Bronchial epithelial cell (primary cell): ENCODE results near the gene KCTD19. TPM values are rescaled to one million over a fixed set of nuclear protein-coding genes. Genes with fewer than 3 reads are reported as not detected.

Source experiments
- DNase-seq: peaks from one replicate; pipeline ENCODE4 v3.0.0-alpha.2; 2010; ENCODE audit warnings: low read depth
- FAIRE-seq: peaks from 2 replicates; lab custom pipeline; 2011; peaks lifted over from hg19 to GRCh38; lab: Jason Lieb, UNC
- H3K27me3 ChIP-seq: 2 replicates; pipeline ENCODE4 v1.5.1; 2011; ENCODE audit warnings: low read length; ENCODE audit not compliant: control insufficient read depth, insufficient read depth
- H3K36me3 ChIP-seq: 2 replicates; pipeline ENCODE4 v1.5.1; 2011; ENCODE audit warnings: low read length; ENCODE audit not compliant: control insufficient read depth, insufficient read depth
- H3K4me3 ChIP-seq: 2 replicates; pipeline ENCODE4 v1.5.1; 2011; ENCODE audit warnings: mild to moderate bottlenecking, low read depth, low read length, control low read depth
- CTCF ChIP-seq: IDR thresholded peaks from 2 replicates; pipeline ENCODE4 v1.5.1; 2011; ENCODE audit warnings: mild to moderate bottlenecking, moderate library complexity, low read length, control low read depth, inconsistent platforms; ENCODE audit not compliant: insufficient read depth, severe bottlenecking
- total RNA-seq: library from RNA; depleted of rRNA; stranded (reverse); fragments of >200 nt; gene quantifications from 2 replicates; pipeline ENCODE4 v1.2.1, GENCODE V29; 2014

Gene KCTD19
- total RNA-seq, 1 donor from 2014 or later: not detected

- TF ChIP-seq CTCF: no peak
- FAIRE-seq: no peak
- no peak overlapping the region for H3K4me3 ChIP-seq
- no peak for DNase-seq
- H3K27me3 ChIP-seq: no peaks in the 10 kb centered on the region
- H3K36me3 ChIP-seq: no peaks in the 10 kb centered on the region
These were observed 60.7 kb downstream of the KCTD19 start for GRCh38 chr16:67265834-67266233.

GRCh38 chr16:67264866-67265265, 61.7 kb downstream of the KCTD19 start:
- no peak for FAIRE-seq
- no peak for TF ChIP-seq CTCF
- no peak for DNase-seq
- Histone ChIP-seq H3K4me3 (no peak overlapping the region), H3K27me3 (no peaks in the 10 kb centered on the region), H3K36me3 (no peaks in the 10 kb centered on the region)

- DNase-seq (no peak), FAIRE-seq (no peak)
- Histone ChIP-seq H3K27me3 (no peaks in the 10 kb centered on the region), H3K36me3 (no peaks in the 10 kb centered on the region), H3K4me3 (no peak overlapping the region)
- no peak for TF ChIP-seq CTCF
These were observed 62.3 kb downstream of the KCTD19 start for GRCh38 chr16:67264277-67264676.

GRCh38 chr16:67263201-67263600, 63.3 kb downstream of the KCTD19 start:
- Histone ChIP-seq H3K27me3 (no peaks in the 10 kb centered on the region), H3K4me3 (no peak overlapping the region), H3K36me3 (no peaks in the 10 kb centered on the region)
- TF ChIP-seq CTCF: no peak
- DNase-seq: no peak
- no peak for FAIRE-seq

GRCh38 chr16:67260426-67261063, 66.0 kb downstream of the KCTD19 start:
- peak; percentile 86 for TF ChIP-seq CTCF

GRCh38 chr16:67259705-67260104, 66.8 kb downstream of the KCTD19 start:
- no peak for DNase-seq
- no peak for FAIRE-seq
- no peak for TF ChIP-seq CTCF

More at GRCh38 chr16:67260426-67261063, 66.0 kb downstream of the KCTD19 start:
- FAIRE-seq: no peak
- H3K27me3 ChIP-seq: no peaks in the 10 kb centered on the region
- H3K4me3 ChIP-seq: no peak overlapping the region
- DNase-seq: peak; percentile 55
- H3K36me3 ChIP-seq: no peaks in the 10 kb centered on the region

More at GRCh38 chr16:67259705-67260104, 66.8 kb downstream of the KCTD19 start:
- Histone ChIP-seq H3K27me3 (no peaks in the 10 kb centered on the region), H3K4me3 (no peak overlapping the region), H3K36me3 (no peaks in the 10 kb centered on the region)
